Jurkat, Clone E6-1 (cell line): ENCODE results near the gene EYS.
"Not testable (repeated sequence)": the region's sequence is repeated elsewhere in the genome, so short reads cannot be mapped to it uniquely, and the experiment has no call there.

Experiments used
- DNase-seq: peaks from one replicate; pipeline ENCODE4 v3.0.0-alpha.2; 2011; ENCODE audit warnings: low read depth, low spot score
- H3K4me3 ChIP-seq: 2 replicates; pipeline ENCODE4 v1.5.1; 2011; ENCODE audit warnings: mild to moderate bottlenecking, low read length, control low read depth, moderate library complexity

EYS gene

DNA sequence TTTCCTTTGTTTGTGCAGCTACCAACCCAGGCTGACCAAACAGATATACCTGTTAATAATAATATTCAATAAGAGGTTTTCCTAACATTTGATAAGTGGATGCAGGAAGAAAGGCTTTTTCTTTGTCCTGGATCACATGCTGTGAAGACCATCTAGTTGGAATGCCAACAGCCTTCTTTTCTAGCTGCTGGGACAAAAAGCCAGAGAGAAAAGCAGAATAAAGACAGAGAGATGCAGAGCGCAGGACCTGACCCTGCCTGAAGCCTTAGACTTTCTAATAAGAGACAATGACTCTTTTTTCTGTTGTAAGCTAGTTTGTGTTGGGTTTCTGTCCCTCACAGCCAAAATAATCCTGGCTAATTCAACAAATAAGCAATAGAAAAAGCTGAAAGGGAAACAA lies 1763.2 kb downstream of the EYS start:
- no peak overlapping the region for H3K4me3 ChIP-seq
- DNase-seq: no peak

DNA sequence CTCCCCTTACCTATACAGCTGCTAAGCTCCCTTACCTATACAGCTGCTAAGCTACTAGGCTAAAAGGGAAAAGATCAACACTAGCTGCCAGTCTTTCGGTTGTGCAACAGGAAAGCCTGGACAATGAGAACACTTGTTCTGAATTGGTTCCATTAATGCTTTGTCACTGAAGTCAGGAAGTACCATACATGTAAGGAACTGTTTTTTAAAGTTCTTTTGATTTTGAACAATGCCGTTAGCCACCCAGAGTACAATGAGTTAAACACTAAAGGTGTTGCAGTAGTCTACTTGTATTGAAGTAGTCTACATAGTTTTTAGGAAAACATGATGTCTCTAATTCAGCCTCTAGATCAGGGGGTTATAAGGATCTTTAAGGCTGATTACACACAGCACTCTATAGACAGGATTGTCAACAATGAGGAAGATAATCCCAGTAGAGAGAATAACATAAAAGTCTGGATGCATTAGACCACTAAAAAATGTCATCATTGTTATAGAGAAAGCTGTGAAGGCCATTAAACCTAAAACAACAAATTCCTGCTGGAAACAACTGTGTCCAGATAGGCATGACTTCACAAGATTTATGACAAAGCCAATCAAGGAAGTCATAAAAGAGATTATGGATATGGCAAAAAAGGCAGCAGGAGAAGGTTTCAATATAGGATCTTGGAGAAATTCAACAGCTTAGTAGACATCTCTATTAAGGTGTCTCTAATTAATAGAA lies 1765.1 kb downstream of the EYS start:
- no peak for DNase-seq

DNA sequence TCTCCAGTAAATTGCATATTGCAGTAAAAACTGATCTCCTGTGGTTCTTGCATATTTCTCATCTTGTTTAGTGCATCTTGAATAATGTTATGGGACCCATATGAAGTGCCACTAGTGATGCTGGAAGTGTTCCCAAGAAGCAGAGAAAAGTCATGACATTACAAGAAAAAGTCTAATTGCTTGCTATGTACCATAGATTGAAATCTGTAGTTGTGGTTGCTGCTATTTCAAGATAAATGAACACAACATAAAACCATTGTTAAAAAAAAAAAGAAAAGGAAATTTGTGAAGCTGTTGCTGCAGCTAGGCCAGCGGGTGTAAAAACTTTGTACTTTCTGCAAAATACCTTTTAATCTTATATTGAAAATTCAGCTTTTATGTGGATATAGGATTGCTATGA lies 1767.0 kb downstream of the EYS start:
- DNase-seq: no peak
- H3K4me3 ChIP-seq: no peak overlapping the region

More for the DNA sequence above, 1765.1 kb downstream of the EYS start:
- no peak overlapping the region for H3K4me3 ChIP-seq

DNA sequence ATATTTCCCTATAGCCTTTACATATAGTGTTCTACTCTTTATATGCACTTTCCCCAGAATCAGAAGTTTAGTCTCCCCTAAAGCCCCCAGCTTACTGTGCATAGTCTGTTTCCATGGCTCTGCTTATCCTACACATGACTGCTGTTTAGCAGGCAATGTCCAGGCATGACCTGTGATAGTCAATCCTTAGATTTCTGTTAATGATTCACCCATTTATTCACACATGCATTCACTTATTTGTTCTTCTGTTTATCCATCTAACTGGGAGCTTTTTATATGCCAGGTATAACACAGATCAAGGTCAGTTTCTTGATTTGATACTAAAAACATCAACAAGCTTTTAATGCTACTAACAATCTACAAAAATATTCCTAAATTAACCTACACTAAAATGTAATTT lies 1770.6 kb downstream of the EYS start:
- no peak overlapping the region for H3K4me3 ChIP-seq
- DNase-seq: no peak

DNA sequence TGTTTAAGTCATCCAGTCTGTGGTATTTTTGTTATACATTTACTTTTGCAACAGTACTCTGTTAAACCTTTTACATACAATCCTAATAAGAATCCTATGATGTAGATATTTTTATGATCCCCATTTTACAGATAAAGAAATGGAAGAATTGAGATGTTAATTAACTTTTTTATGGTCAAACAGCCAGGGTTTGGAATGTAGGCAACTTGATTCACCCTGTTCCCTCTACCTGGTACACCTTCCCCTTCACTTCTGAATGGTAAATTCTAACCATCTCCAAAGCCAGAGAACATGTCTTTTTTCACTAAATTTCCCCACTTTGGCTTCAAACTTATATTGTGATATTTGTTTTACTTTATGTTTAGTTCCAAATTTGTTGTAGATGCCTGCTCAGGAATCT lies 1771.3 kb downstream of the EYS start:
- DNase-seq: no peak
- H3K4me3 ChIP-seq: no peak overlapping the region

- not testable (repeated sequence) for DNase-seq
Measured at GRCh38 chr6:63933948-63934347, 1773.1 kb downstream of the EYS start.

DNA sequence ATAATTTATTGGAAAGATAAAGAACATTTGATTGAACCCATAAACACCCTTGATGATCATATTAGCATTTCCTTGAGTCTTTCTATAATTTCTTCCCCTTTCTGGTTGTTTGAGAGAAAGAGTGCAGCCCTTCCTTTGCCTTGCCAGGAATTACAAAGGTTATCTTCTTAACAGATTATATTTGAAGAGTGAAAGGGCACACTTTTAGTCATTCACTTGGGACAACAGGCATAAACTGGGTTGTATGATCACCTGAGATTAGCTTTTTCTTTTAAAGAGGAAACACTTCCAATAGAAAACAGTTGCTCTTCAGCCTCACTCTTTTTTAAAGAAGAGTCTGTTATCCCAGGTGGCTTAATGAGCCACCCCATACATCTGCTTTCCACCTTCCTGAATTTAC lies 1776.2 kb downstream of the EYS start:
- no peak for DNase-seq
- no peak overlapping the region for H3K4me3 ChIP-seq

More at GRCh38 chr6:63933948-63934347, 1773.1 kb downstream of the EYS start:
- H3K4me3 ChIP-seq: not testable (repeated sequence)

GRCh38 chr6:63929111-63929510 lies 1777.9 kb downstream of the EYS start:
- no peak overlapping the region for H3K4me3 ChIP-seq

DNA sequence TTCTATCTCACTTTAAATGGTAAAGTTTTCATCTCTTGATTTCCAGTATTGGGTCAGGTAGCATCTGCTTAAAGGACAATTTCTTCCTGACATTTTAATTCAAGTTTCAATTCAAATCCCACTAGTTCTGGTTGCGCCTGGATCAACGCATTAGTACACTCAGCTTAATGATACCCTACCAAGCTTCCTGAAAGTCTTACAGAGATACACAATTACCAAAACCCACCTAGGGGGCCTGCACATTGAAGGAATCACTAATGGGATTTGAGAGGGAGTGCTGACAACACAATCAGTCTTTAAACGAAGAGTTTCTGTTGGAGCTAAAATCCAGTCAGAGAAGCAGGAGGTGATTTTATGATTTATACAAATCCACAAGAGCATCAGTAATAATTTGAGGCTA lies 1778.4 kb downstream of the EYS start:
- no peak for DNase-seq

More at GRCh38 chr6:63929111-63929510, 1777.9 kb downstream of the EYS start:
- DNase-seq: no peak

DNA sequence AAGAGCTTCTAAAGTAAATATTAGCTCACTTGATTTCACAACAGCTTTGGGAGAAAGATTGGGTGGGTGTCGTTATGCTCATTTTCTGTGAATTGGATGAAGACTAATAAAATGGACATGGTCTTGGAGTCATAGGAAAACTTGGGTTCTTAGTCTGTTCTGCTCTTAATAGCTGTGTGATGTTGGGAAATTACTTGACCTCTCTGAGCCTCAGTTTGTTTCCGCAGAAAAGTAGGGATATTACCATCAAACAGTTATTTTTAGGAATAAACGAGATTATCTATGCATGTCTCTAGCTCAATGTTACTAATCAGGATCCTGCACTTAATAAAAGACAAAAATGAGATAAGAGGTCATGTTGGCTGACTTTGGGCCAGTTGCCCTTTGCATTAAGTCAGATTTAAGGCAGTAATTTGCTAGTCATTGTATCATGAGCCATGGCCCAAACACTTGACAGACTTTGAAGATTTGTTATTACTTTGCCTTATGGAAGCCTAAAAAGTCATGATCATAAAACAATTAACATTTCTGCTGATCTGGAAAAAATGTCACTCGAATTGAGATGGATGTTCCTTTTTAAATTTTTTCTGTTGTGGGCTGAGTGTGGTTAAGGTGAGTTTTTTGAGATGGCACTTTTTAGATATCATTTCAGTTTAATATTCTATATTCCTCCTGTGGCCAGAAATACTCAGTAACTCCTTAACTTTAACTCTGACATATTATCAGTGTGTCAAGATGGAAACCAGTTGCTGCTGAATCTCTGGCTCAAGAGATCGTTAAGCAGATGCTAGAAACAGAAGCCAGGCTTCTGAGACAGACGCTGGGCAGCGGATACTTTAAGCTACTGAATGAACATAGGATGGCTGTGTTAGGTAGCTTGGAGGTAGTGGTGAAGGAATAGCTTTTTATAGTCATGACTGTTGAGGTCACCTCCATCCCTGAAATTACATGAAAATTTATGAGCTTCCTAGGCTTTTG lies 1779.8 kb downstream of the EYS start:
- H3K4me3 ChIP-seq: no peak overlapping the region
- no peak for DNase-seq

More for the DNA sequence above, 1778.4 kb downstream of the EYS start:
- H3K4me3 ChIP-seq: no peak overlapping the region

DNA sequence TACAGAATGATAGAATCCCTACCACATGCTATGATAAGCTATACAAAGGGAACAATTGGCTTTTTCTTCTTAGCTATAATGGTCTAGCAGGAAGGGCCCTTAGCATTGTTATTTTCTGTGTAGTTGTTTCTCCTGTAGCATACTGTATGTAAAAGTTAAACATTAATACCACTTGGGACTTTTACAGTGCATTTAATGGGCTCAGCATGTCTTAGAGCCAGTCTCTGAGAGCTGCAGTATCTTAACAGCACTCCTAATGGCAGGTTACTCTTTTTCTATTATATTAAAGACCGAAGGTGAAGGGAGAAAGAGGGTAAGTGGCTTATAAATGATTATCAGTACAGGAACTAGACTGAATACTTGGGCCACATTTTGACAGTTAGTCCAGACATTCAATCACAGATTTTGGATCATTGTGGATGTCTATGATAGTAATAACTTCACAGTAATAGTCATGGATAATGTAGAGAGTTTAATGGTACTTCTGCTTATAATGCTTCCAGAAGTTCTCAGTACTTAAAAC lies 1780.7 kb downstream of the EYS start:
- H3K4me3 ChIP-seq: no peak overlapping the region
- DNase-seq: no peak

DNA sequence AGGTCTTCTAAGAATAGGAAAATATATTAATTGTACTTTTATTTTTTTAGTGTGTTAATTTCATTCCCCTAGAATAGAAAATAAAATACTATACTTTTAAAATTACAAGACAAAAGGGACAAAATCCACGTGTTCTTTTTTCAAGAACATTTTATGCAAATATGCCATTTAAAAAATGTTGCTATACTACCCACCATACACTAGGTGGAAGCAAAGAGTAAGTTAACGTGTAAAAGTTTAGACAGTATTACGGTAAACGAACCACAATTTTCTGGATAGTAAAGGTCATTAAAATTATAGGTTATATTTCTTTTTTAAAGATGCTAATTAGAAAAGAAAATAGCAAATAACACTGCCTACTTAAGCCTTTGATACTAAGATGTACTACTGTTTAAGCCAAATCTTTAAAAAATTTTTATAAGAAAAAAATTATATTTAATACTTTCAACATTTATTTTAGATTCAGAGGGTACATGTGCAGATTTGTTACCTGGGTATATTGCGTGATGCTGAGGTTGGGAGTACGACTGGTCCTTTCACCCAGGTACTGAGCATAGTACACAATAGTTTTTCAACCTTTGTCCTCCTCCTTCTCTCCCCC lies 1783.8 kb downstream of the EYS start:
- peak; percentile 26 for DNase-seq
- no peak overlapping the region for H3K4me3 ChIP-seq

GRCh38 chr6:63919556-63920110 lies 1787.4 kb downstream of the EYS start:
- no peak for DNase-seq
- H3K4me3 ChIP-seq: no peak overlapping the region

DNA sequence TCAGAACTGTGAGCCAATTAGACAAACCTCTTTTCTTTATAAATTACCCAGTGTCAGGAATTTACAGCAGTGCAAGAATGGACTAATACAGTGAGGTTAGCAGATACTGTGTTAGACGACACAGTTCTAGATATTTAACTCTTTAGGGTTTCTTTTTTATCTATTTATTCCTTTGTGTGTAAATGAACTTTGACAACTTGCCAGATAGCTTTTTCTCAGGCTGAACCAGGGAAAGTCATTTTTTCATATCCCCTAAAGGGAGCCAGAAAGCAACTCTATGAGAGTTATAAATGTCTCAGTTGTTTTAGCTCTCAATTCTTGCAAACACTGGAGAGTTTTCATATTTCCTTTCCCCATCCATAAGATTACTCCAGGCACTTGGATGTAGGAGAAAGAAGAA lies 1794.1 kb downstream of the EYS start:
- no peak overlapping the region for H3K4me3 ChIP-seq
- no peak for DNase-seq

DNA sequence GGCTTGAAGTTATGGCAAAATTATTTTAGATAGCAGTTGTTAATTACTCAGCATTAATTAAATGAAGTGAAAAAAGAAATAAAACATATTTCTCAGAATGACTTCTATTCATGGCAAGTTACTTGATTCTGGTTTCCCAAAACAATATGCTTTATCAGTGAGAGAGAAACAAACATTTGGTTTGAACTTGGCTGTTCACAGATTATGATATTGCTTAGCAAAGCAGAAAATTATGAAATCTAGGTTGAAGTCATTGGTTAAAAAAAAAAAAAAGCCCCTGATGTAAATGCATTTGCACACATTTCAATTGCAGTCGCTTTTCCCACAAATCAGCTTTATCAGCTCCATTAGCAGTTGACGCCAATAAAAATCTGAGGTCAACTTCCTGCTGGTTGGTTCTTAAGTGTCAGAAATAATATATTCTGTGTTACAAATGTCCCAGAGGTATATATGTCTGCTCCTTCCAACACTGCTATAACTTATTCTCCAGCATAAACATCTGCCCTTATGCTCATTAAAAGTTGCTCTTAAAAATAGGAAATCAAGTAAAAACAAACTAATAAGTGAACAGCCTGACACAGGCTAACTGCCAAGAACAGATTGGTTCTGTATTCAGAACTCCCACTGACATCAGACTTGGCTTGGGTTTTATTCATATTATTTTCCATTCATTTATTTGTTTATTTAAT lies 1796.0 kb downstream of the EYS start:
- no peak overlapping the region for H3K4me3 ChIP-seq
- DNase-seq: no peak

GRCh38 chr6:63904650-63905248 lies 1802.3 kb downstream of the EYS start:
- peak; percentile 20 for DNase-seq
- H3K4me3 ChIP-seq: no peak overlapping the region

- no peak for DNase-seq
- no peak overlapping the region for H3K4me3 ChIP-seq
Measured at GRCh38 chr6:63899550-63899949, 1807.5 kb downstream of the EYS start.

GRCh38 chr6:63897952-63898351 lies 1809.1 kb downstream of the EYS start:
- H3K4me3 ChIP-seq: no peak overlapping the region
- no peak for DNase-seq
